H1 (cell line): Measurements from ENCODE around the gene GPR12. TPM values are rescaled to one million over a fixed set of nuclear protein-coding genes. Genes with fewer than 3 reads are reported as not detected.

Experiments
- CTCF ChIA-PET: fragments of 300-600 bp; sonication (Branson Sonifier 250); formaldehyde crosslinking; loops from one replicate; lab custom pipeline; 2021; ENCODE audit not compliant: partially characterized antibody; lab: Charles Lee
- POLR2A ChIA-PET: fragments of 300-600 bp; sonication (Branson Sonifier 250); formaldehyde crosslinking; loops from one replicate; lab custom pipeline; 2021; ENCODE audit warnings: inconsistent platforms; ENCODE audit not compliant: partially characterized antibody; lab: Charles Lee
- DNase-seq, 2 experiments: peaks; one replicate each; pipeline versions ENCODE4 v3.0.0 to v3.0.0-alpha.2; 2010 to 2022; ENCODE audit warnings: low spot score in 2 of 2, low read depth in 1 of 2, mixed read lengths in 1 of 2
- FAIRE-seq: peaks from 2 replicates; lab custom pipeline; 2011; peaks lifted over from hg19 to GRCh38; lab: Jason Lieb, UNC
- H2AFZ ChIP-seq: 2 replicates; pipeline ENCODE4 v1.8.1; 2012; ENCODE audit warnings: low read length, inconsistent platforms
- H2AK5ac ChIP-seq: 2 replicates; pipeline ENCODE4 v1.6.1; 2013; ENCODE audit warnings: low read depth, low read length
- H2BK120ac ChIP-seq: replicated peaks from 2 replicates; pipeline ENCODE3; 2013; ENCODE audit warnings: low read depth, low read length, inconsistent platforms
- H2BK12ac ChIP-seq: 2 replicates; pipeline ENCODE4 v1.6.1; 2013; ENCODE audit warnings: low read depth, low read length
- H2BK15ac ChIP-seq: 2 replicates; pipeline ENCODE4 v1.6.1; 2013; ENCODE audit warnings: low read length
- H2BK20ac ChIP-seq: 2 replicates; pipeline ENCODE4 v1.6.1; 2013; ENCODE audit warnings: low read length
- H2BK5ac ChIP-seq: 2 replicates; pipeline ENCODE4 v1.6.1; 2013; ENCODE audit warnings: low read depth, low read length
- H3K14ac ChIP-seq: 2 replicates; pipeline ENCODE4 v1.6.1; 2013; ENCODE audit warnings: inconsistent platforms; ENCODE audit not compliant: insufficient read length
- H3K18ac ChIP-seq: 2 replicates; pipeline ENCODE4 v1.6.1; 2013; ENCODE audit warnings: low read length; ENCODE audit errors: extremely low read depth
- H3K23ac ChIP-seq: 2 replicates; pipeline ENCODE4 v1.6.1; 2013; ENCODE audit warnings: inconsistent platforms; ENCODE audit not compliant: insufficient read length
- H3K23me2 ChIP-seq: 2 replicates; pipeline ENCODE4 v1.6.1; 2013; ENCODE audit warnings: low read depth, low read length
- H3K27ac ChIP-seq: 2 replicates; pipeline ENCODE4 v1.6.1; 2011; ENCODE audit warnings: low read depth, low read length, inconsistent platforms
- H3K27me3 ChIP-seq, 4 experiments: replicated peaks in 1 of 4; 1 replicate in 1 of 4; 2 replicates in 3 of 4; pipeline versions ENCODE4 v1.6.1 to v1.8.1; 2011 to 2013; ENCODE audit warnings: low read length in 3 of 4, mild to moderate bottlenecking in 3 of 4, inconsistent platforms in 2 of 4, mixed read lengths in 2 of 4, moderate library complexity in 1 of 4; ENCODE audit not compliant: control insufficient read depth in 3 of 4, insufficient read depth in 3 of 4; ENCODE audit errors: extremely low read depth in 1 of 4
- H3K36me3 ChIP-seq, 4 experiments: 2 replicates each; pipeline versions ENCODE4 v1.6.1 to v1.8.1; 2011 to 2013; ENCODE audit warnings: mild to moderate bottlenecking in 4 of 4, low read length in 3 of 4, moderate library complexity in 2 of 4, control low read depth in 1 of 4, inconsistent platforms in 1 of 4; ENCODE audit not compliant: insufficient read depth in 4 of 4, control insufficient read depth in 2 of 4
- H3K4ac ChIP-seq: replicated peaks from 2 replicates; pipeline ENCODE3; 2013; ENCODE audit warnings: low read length, low read depth, mixed read lengths, inconsistent platforms; ENCODE audit not compliant: insufficient read length
- H3K4me1 ChIP-seq, 4 experiments: replicated peaks in 1 of 4; 1 replicate in 1 of 4; 2 replicates in 3 of 4; pipeline versions ENCODE4 v1.6.1 to v1.8.1; 2011 to 2013; ENCODE audit warnings: low read length in 3 of 4, inconsistent platforms in 2 of 4, mixed read lengths in 1 of 4; ENCODE audit not compliant: insufficient read depth in 4 of 4, control insufficient read depth in 3 of 4
- H3K4me2 ChIP-seq, 2 experiments: 2 replicates each; pipeline versions ENCODE4 v1.6.1 to v1.8.1; 2011 to 2013; ENCODE audit warnings: low read depth in 2 of 2, low read length in 2 of 2, control low read depth in 1 of 2, inconsistent platforms in 1 of 2, mild to moderate bottlenecking in 1 of 2; ENCODE audit not compliant: insufficient read depth in 1 of 2
- H3K4me3 ChIP-seq, 4 experiments: fragments of 200-600, 300-600 bp in 1 of 4; sonication (generic), shearing (Covaris generic), sonication (Bioruptor Twin) in 1 of 4; 2 replicates each; pipeline versions ENCODE4 v1.5.1 to v1.8.1; 2011 to 2016; ENCODE audit warnings: low read length in 4 of 4, low read depth in 3 of 4, control low read depth in 2 of 4, inconsistent platforms in 2 of 4, mild to moderate bottlenecking in 2 of 4, mixed read lengths in 1 of 4, moderate library complexity in 1 of 4; ENCODE audit not compliant: insufficient read depth in 2 of 4; ENCODE audit errors: extremely low read depth in 1 of 4
- H3K56ac ChIP-seq: replicated peaks from 2 replicates; pipeline ENCODE3; 2013; ENCODE audit warnings: low read depth, mild to moderate bottlenecking, mixed read lengths, low read length, inconsistent platforms; ENCODE audit not compliant: insufficient read length
- H3K79me1 ChIP-seq: 2 replicates; pipeline ENCODE4 v1.6.1; 2013; ENCODE audit warnings: low read depth, low read length, control low read depth
- H3K79me2 ChIP-seq, 2 experiments: 2 replicates each; pipeline versions ENCODE4 v1.6.1 to v1.8.1; 2012 to 2013; ENCODE audit warnings: low read length in 2 of 2, mild to moderate bottlenecking in 2 of 2, inconsistent platforms in 1 of 2; ENCODE audit not compliant: insufficient read depth in 2 of 2, control insufficient read depth in 1 of 2
- H3K9ac ChIP-seq, 4 experiments: replicated peaks in 1 of 4; 1 replicate in 1 of 4; 2 replicates in 3 of 4; pipeline versions ENCODE4 v1.6.1 to v1.8.1; 2011 to 2013; ENCODE audit warnings: low read depth in 3 of 4, low read length in 3 of 4, control low read depth in 2 of 4, mild to moderate bottlenecking in 2 of 4, moderate library complexity in 2 of 4, inconsistent platforms in 1 of 4; ENCODE audit errors: extremely low read depth in 1 of 4
- H3K9me3 ChIP-seq, 2 experiments: 2 replicates each; pipeline versions ENCODE4 v1.6.1 to v1.8.1; 2012 to 2013; ENCODE audit warnings: mild to moderate bottlenecking in 2 of 2, moderate library complexity in 2 of 2, control low read depth in 1 of 2, inconsistent platforms in 1 of 2, low read depth in 1 of 2, low read length in 1 of 2, mixed read lengths in 1 of 2; ENCODE audit not compliant: insufficient read depth in 2 of 2
- H4K20me1 ChIP-seq, 2 experiments: replicated peaks in 1 of 2; 2 replicates each; pipeline versions ENCODE3 to v1.8.1; 2011 to 2013; ENCODE audit warnings: inconsistent platforms in 2 of 2, low read length in 2 of 2, mild to moderate bottlenecking in 1 of 2; ENCODE audit not compliant: insufficient read depth in 2 of 2, control insufficient read depth in 1 of 2
- H4K5ac ChIP-seq: 2 replicates; pipeline ENCODE4 v1.6.1; 2013; ENCODE audit warnings: low read length, low read depth, mixed read lengths, inconsistent platforms; ENCODE audit not compliant: insufficient read length
- H4K8ac ChIP-seq: 2 replicates; pipeline ENCODE4 v1.8.0; 2013; ENCODE audit warnings: mild to moderate bottlenecking, moderate library complexity, low read length, inconsistent platforms; ENCODE audit not compliant: insufficient read depth; ENCODE audit errors: extremely low read depth
- H4K91ac ChIP-seq: replicated peaks from 2 replicates; pipeline ENCODE3; 2013; ENCODE audit warnings: low read length, mixed read lengths, inconsistent platforms; ENCODE audit not compliant: insufficient read length
- CHD1 ChIP-seq: IDR thresholded peaks from 2 replicates; pipeline ENCODE4 v1.6.1; 2012; ENCODE audit warnings: low read depth, low read length, improper control_type of control experiment
- EZH2 ChIP-seq: fragments of 200-600 bp; sonication (generic); IDR thresholded peaks from 2 replicates; pipeline ENCODE4 v1.7.1; 2012; ENCODE audit warnings: low read depth, mild to moderate bottlenecking, moderate library complexity, low read length, inconsistent platforms; ENCODE audit not compliant: severe bottlenecking
- FOSL1 ChIP-seq: IDR thresholded peaks from 2 replicates; pipeline ENCODE4 v1.6.1; 2011; ENCODE audit warnings: mild to moderate bottlenecking, low read depth, low read length, moderate library complexity; ENCODE audit not compliant: insufficient read depth
- KDM4A ChIP-seq: IDR thresholded peaks from one replicate; pipeline ENCODE4 v1.7.1; 2012; ENCODE audit warnings: low read depth, mild to moderate bottlenecking, moderate library complexity, low read length, inconsistent platforms; ENCODE audit not compliant: severe bottlenecking
- MAX ChIP-seq: IDR thresholded peaks from 2 replicates; pipeline ENCODE4 v1.6.1; 2012; ENCODE audit warnings: inconsistent platforms
- RBBP5 ChIP-seq: IDR thresholded peaks from 2 replicates; pipeline ENCODE4 v1.7.1; 2012; ENCODE audit warnings: low read depth, mild to moderate bottlenecking, inconsistent platforms, low read length, moderate library complexity, borderline replicate concordance
- SIX5 ChIP-seq: IDR thresholded peaks from 2 replicates; pipeline ENCODE4 v1.6.1; 2011; ENCODE audit warnings: mild to moderate bottlenecking, low read depth, low read length
- SP4 ChIP-seq: IDR thresholded peaks from 2 replicates; pipeline ENCODE4 v1.6.1; 2012; ENCODE audit warnings: low read length, inconsistent platforms
- SUZ12 ChIP-seq: fragments of 200-600 bp; sonication (generic); IDR thresholded peaks from 2 replicates; pipeline ENCODE4 v1.6.1; 2012; ENCODE audit warnings: mild to moderate bottlenecking, inconsistent platforms, low read length, moderate library complexity, mixed read lengths
- WGBS, 2 experiments: shearing (Covaris generic) in 1 of 2; methylation state at CpG; one replicate each; pipeline versions ENCODE4 v1.1.6 to v1.1.7; 2013 to 2015; ENCODE audit warnings: low lambda C conversion rate in 2 of 2, mixed read lengths in 2 of 2, inconsistent platforms in 1 of 2, low coverage in 1 of 2, missing lambda C conversion rate in 1 of 2; ENCODE audit not compliant: insufficient replicate concordance in 2 of 2, insufficient coverage in 1 of 2, insufficient read length in 1 of 2; ENCODE audit errors: extremely low coverage in 1 of 2, missing lambda C conversion rate in 1 of 2; 5-methylcytosine and 5-hydroxymethylcytosine counted together
- polyA plus RNA-seq, 7 experiments: library from polyadenylated mRNA; depleted of rRNA in 3 of 7; stranded (reverse) in 5 of 7; unstranded in 2 of 7; fragments of >200 nt in 5 of 7; fragments of 200-250 nt in 2 of 7; gene quantifications; 1 replicate in 5 of 7; 2 replicates in 1 of 7; 4 replicates in 1 of 7; pipeline versions ENCODE4 v1.2.1 to v1.2.3, GENCODE V29; 2011 to 2013; ENCODE audit warnings: missing spikeins in 2 of 7, mixed read lengths in 2 of 7
- total RNA-seq: library from RNA; stranded (reverse); fragmentation: NEBNext Ultra II Directional; extraction: Animal tissue kit (Norgen Biotek cat#: 25700); gene quantifications from 2 replicates; pipeline ENCODE4 v1.2.1, GENCODE V29; 2021

Gene GPR12
- total and polyA plus RNA-seq, 2 of the 8 experiments (the other 6 are each of a cell fraction or from before 2014, with no cell fraction given) = 0.15 to 0.27 TPM

DNA sequence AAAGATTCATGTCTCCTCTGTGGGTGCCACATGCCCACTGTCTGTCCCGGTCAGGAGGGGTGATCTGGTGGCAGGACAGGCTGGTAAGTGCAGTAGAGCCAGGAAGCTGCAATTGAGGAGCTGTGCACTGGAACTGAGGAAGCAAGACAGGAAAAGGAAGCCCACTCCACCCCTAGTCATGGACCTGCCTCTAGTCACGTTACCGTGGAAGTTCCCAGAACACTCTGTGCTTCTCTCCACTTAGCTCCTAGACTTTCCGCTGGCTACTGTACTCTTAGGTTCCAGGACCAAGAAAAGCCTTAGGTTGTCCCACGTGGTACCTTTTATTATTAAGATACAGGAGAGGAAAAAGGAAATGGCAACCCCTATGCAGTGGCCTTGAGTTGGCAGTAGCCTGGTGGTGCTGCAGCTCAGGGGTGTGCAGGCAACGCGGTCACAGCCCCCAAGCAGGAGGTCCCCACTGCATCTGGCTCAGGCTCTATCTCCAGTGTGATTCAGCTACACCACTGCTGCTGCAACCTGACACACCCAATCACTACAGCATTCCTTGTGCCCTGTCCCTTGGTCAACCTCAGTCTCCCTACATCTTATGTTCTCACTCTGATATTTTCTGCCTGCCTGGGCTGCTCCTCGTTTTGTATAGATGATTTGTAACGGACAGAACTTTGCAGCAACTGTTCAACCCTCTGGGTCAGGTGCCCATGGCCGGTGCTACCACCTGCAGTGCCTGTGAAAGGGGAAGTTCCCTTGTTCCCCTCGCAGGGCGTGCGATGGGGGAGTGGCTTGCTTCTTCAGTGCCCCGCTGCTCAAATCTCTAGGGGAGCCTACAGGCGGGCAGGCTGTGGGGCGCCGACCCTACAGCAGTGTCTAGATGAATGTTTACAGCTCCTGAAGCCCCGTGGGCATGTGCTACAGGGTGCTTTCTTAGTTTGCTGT lies 24.4 kb upstream of the GPR12 start:
- Histone ChIP-seq H3K9ac (no peak overlapping the region), H3K27me3 (0 out of 7 replicates have a peak, but pooled peaks cover 0 to 2% (median 0%) of the 10 kb centered on the region in 4 experiments), H4K20me1 (no peaks in the 10 kb centered on the region), H4K8ac (no peak overlapping the region; the same call in 1 of the 2 replicates), H2BK12ac (peak overlapping the region; percentile 63; the same call in 1 of the 2 replicates), H3K79me2 (no peaks in the 10 kb centered on the region), H3K79me1 (no peaks in the 10 kb centered on the region), H3K18ac (no peak overlapping the region; the same call in 1 of the 2 replicates), H2BK20ac (0 out of 2 replicates have a peak overlapping the region, but pooled peaks have one; percentile 13), H4K5ac (peak overlapping the region; percentile 38), H3K9me3 (no peaks in the 10 kb centered on the region), H3K4ac (no peak overlapping the region), H2AK5ac (no peak overlapping the region), H2BK5ac (0 out of 2 replicates have a peak overlapping the region, but pooled peaks have one; percentile 15), H2BK120ac (no peak overlapping the region), H3K14ac (no peak overlapping the region), H2AFZ (peak overlapping the region; percentile 83), H3K4me2 (peak overlapping the region; percentile 71 to 80), H3K23me2 (peaks cover 9% of the 10 kb centered on the region), H3K27ac (no peak overlapping the region), H3K56ac (no peak overlapping the region), H3K4me3 (peak overlapping the region; percentile 23 to 57 (median 38); a peak in 7 of 8 replicates), H2BK15ac (peak overlapping the region; percentile 36; the same call in 1 of the 2 replicates), H3K23ac (no peak overlapping the region), H3K36me3 (no peaks in the 10 kb centered on the region), H3K4me1 (peaks cover 4 to 9% (median 7%) of the 10 kb centered on the region in 4 experiments; a peak in 6 of 7 replicates), H4K91ac (peak overlapping the region; percentile 31)
- ChIA-PET CTCF (interaction anchor here (1.0 to 2.5 kb wide), 3 partner anchors 26 to 88 kb away, joined by 3 to 9 read pairs (median 5); no protein-coding TSS in a partner anchor), POLR2A (interaction anchor here (1.0 kb wide), 1 partner anchor 13 kb away, joined by 4 read pairs; no protein-coding TSS in a partner anchor)
- DNase-seq (peak in 1 of 2 experiments; percentile 68), FAIRE-seq (peak; percentile 79)
- 40% methylated on average over 18 of the region's 18 CpGs; no CpG with 5 or more reads in 1 of the 2 experiments for WGBS, 2 experiments
- TF ChIP-seq MAX (0 out of 2 replicates have a peak, but pooled peaks have one; percentile 9), RBBP5 (no peak), FOSL1 (no peak), CHD1 (no peak), SIX5 (no peak), EZH2 (no peak), KDM4A (peak; percentile 17), SUZ12 (no peak), SP4 (no peak)
